GM12801 (cell line): ENCODE measurements around the gene MCRIP1.

Source experiments
- CTCF ChIP-seq: IDR thresholded peaks from one replicate; pipeline ENCODE4 v1.5.1; 2011; ENCODE audit warnings: control low read depth; ENCODE audit not compliant: insufficient read length; ENCODE audit errors: extremely low read depth

MCRIP1 gene

GRCh38 chr17:81794509-81794908 lies 38.6 kb downstream of the MCRIP1 start:
- no peak for TF ChIP-seq CTCF

- TF ChIP-seq CTCF: no peak
Observed at GRCh38 chr17:81794074-81794476, 39.0 kb downstream of the MCRIP1 start.

DNA sequence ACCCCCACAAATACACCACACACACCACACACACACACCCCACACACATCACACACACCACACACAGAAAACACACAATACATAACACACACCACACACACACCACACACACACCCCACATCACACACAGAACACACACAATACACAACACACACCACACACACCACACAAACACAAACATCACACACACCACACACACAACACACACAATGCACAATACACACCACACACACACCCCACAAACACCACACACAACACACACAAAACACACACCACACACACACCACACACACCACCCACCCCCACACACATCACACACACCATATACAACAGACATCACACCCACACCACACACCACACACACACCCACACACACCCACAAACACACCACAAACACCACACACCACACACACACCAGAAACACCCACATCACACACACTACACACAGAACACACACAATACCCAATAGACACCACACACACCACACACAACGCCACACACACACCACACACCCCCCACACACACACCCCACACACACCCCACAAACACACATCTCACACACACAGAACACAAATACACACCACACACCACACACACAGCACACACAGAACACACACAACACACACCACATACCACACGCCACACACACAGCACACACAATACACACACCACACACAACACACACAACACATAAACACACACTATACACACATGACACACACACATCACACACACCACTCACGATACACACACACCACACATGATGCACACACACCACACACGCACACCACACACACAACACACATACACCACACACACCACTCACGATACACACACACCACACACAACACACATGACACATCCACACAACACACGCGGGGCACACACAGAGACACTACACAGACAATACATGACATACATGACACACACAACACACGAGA lies 40.1 kb downstream of the MCRIP1 start:
- no peak for TF ChIP-seq CTCF
